C4-2B (cell line): ENCODE measurements around the gene F3.

Experiments used
- H3K27ac ChIP-seq: fragments of 450-650 bp; 2 replicates; pipeline ENCODE4 v1.5.1; 2017
- ZFX ChIP-seq: fragments of 450-650 bp; IDR thresholded peaks from 2 replicates; pipeline ENCODE4 v1.6.1; 2017
- TF ChIP-seq, protein P1 (sequence below): fragments of 450-650 bp; conservative IDR thresholded peaks from 2 replicates; pipeline ENCODE4 v1.5.1; 2017; ENCODE audit warnings: mild to moderate bottlenecking

The F3 gene

DNA sequence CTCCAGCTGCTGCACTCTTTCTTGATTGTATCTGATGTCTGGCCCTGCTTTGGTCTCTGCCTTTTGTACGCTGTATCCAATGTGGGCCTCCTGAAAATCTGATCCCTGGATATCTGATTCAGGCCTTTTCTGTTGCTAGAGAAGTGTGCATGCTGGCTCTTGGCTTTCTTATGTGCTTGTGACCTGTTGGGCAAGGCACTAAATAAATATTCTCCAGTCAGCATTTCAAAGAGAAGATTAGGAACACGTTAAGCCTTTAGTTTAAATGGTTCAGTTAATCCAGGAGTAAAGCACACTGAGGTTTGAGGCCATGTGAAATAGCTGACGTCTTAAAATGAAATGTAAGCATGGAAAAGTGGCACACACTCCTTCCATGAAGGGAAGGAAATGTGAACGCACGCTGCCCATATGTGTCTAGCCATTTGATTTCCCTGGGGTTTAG lies 9.3 kb upstream of the F3 start:
- no peak overlapping the region; the same call in 1 of the 2 replicates for H3K27ac ChIP-seq
- TF ChIP-seq, protein P1, sequence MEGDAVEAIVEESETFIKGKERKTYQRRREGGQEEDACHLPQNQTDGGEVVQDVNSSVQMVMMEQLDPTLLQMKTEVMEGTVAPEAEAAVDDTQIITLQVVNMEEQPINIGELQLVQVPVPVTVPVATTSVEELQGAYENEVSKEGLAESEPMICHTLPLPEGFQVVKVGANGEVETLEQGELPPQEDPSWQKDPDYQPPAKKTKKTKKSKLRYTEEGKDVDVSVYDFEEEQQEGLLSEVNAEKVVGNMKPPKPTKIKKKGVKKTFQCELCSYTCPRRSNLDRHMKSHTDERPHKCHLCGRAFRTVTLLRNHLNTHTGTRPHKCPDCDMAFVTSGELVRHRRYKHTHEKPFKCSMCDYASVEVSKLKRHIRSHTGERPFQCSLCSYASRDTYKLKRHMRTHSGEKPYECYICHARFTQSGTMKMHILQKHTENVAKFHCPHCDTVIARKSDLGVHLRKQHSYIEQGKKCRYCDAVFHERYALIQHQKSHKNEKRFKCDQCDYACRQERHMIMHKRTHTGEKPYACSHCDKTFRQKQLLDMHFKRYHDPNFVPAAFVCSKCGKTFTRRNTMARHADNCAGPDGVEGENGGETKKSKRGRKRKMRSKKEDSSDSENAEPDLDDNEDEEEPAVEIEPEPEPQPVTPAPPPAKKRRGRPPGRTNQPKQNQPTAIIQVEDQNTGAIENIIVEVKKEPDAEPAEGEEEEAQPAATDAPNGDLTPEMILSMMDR = no peak
- no peak for TF ChIP-seq ZFX

DNA sequence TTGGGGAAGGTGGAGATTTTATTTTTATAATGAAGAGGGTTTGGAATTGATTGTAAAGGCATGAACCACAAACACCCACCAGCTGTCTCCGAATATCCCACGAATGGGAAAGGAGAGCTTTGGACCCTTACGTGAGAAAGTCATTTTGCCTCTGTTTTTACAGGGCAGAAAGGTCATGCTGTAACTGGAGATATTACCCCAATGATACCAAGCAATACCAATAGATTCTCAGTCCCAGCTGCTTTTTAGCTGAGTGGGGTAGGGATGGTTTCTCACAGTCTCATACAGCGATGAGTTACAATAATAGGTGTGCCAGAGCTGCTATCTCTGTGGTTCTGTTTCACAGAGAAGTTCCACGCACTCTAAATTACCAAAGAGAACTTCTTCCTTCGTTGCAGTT lies 8.8 kb upstream of the F3 start:
- H3K27ac ChIP-seq = no peak overlapping the region; the same call in 1 of the 2 replicates
- no peak for TF ChIP-seq ZFX
- TF ChIP-seq, protein P1 = no peak

DNA sequence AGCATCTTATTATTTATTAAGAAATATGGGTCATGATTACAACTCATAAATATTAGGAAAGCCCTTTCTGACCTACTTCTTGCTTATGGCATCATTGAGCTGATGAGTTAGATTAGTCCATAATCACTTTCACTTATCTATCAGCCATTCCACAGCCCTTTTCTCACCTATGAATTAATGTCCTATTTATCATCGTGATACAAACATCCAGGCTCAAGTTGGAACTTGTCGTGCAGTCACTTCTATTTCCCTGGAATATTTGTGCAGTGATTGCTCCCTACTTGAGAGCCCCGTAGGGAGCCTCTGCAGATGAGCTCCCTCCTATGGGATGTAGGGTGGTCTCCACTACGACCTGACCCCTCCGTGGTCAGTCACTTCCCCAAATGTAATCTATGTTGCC lies 8.1 kb upstream of the F3 start:
- no peak overlapping the region for H3K27ac ChIP-seq
- no peak for TF ChIP-seq ZFX
- TF ChIP-seq, protein P1 = no peak

DNA sequence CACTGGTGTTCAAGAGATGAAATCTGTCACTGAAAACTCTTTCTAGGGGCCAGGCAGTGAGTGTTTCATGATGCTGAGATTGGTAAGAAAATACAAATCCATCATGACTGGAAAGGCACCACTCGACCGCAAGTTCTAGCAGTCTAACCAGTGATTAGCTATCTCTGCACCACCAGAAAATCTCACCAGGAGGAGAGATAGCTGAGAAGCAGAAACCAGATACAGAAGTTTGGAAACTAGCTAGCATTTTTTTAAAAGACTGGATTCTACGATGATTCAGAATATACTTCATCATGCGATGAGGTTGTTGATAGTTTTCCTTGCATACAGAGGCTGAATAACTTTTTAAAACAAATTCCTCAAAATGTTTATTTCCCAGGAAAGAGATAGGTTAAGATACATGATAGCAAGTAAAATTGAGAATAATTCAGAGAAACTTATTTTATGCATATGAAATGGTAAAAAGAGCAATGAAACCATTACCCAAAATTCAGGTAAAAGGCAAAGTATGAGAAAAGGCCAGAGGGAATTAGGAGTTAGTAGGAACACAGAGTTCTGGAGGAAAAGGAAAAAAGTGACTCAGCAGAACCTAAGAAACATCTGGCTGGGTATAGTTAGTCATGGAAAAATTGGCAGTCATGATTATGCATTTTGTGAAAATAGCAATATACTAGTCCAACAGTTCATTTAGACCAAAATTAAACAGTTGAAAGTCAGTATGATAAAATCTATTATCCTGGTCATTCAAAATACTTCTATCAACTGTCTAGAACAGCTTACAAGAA lies 3.3 kb upstream of the F3 start:
- TF ChIP-seq, protein P1 = no peak
- TF ChIP-seq ZFX = no peak
- no peak overlapping the region for H3K27ac ChIP-seq

DNA sequence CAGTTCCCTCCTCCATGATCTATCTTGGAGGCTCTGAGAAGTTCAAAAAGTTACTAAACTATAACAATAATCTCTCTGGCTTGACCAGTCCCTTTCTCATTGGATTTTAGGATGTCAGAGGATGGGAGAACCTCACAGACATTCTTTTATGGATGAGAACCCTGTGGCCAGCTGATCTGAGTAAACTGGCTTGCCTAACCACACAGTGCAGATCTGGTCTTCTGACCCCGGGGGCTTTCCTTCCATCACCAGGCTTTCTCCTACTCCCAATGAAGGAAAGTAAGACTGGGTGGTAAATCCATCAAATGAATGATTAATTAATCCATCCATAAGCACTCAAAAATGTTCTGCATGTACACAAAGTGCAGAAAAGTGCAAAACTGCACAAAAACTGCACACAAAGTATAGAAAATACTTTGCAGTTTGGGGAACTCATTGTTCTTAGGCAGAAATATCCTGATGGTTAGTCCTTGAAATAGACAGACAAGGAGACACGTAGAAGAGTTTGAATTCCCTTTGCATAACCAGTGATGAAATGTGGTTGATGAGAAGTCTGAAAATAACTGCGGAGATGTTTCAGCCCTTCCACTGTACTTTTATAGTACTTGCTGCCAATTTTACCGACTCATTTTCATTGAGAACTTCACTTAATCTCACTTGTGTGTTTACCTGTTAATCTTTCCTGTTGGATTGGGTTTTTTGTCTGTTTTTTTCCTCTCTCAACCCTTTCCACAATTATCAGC lies 2.5 kb upstream of the F3 start:
- TF ChIP-seq ZFX = no peak
- TF ChIP-seq, protein P1 = no peak
- no peak overlapping the region for H3K27ac ChIP-seq

DNA sequence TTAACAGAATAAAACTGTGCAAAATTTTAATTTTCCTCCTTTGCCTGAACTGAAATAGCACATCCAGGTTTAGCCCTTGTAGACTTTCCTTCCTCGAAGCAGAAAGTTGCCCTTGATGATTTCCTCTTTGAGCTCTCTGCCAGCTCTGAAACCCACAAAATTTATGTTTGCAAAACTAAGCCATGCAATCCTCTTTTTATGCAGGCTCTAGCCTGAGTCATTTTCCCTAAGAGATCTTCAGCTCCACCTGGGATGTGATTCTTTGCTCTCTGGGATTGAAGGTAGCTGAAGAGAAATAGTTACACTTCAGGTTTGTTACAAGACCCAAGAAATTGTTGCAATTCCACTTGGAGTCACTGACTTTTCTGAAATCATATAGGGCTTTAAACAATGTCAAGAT lies 1.4 kb upstream of the F3 start:
- H3K27ac ChIP-seq = no peak overlapping the region
- TF ChIP-seq, protein P1 = no peak
- TF ChIP-seq ZFX = no peak
